ENCODE data around the gene HMCN2. TPM values are rescaled to one million over a fixed set of nuclear protein-coding genes. Genes with fewer than 3 reads are reported as not detected.

The HMCN2 gene
- total and polyA plus RNA-seq, 8 donors, result 0.31 to 3.9 (median 0.68) TPM

DNA sequence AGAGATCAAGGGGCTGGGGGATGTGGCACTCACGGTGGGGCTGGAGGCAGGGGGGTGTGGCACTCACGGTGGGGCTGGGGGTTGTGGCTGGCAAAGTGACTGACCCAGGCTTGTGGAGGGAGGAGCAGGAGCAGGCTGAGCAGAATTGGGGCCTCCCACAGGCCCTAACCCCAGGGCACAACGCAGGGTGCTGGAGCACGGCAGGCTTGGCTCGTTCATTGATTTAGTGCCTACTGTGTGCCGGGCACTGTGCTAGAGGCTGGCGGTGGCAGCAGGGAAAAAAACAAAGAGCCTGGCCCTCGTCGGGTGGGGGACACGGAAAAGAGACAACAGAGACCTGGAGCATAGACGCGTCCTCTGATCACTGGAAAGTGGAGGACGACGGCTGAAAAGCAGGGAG lies 80.9 kb downstream of the HMCN2 start:
- Histone ChIP-seq H3K4me1 (no peaks in the 10 kb centered on the region), H3K4me3 (no peak overlapping the region), H3K36me3 (no peaks in the 10 kb centered on the region), H3K9me3 (no peaks in the 10 kb centered on the region), H3K27me3 (no peaks in the 10 kb centered on the region), H3K27ac (no peak overlapping the region)
- no peak for DNase-seq
- ATAC-seq, result no peak
- intact Hi-C loops (cut with DNase I), result no loop called here
- TF ChIP-seq, protein P1, sequence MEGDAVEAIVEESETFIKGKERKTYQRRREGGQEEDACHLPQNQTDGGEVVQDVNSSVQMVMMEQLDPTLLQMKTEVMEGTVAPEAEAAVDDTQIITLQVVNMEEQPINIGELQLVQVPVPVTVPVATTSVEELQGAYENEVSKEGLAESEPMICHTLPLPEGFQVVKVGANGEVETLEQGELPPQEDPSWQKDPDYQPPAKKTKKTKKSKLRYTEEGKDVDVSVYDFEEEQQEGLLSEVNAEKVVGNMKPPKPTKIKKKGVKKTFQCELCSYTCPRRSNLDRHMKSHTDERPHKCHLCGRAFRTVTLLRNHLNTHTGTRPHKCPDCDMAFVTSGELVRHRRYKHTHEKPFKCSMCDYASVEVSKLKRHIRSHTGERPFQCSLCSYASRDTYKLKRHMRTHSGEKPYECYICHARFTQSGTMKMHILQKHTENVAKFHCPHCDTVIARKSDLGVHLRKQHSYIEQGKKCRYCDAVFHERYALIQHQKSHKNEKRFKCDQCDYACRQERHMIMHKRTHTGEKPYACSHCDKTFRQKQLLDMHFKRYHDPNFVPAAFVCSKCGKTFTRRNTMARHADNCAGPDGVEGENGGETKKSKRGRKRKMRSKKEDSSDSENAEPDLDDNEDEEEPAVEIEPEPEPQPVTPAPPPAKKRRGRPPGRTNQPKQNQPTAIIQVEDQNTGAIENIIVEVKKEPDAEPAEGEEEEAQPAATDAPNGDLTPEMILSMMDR (IDR thresholded peaks at IDR 0.05), result no peak

DNA sequence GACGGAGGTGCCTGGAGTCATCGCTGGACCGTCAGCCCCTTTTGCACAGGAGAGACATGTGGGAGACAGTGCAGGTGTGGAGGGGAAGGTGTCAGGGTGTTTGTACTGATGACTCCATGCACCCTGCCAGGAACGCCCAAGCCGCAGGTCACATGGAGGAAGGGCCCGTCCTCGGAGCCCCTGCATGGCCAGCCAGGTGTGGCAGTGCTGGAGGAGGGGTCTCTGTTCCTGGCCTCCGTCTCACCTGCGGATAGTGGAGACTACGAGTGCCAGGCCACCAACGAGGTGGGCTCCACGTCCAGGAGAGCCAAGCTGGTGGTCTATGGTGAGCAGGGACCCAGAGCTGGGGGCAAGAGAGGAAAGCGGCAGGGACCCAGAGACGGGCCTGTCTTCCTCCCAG lies 81.5 kb downstream of the HMCN2 start:
- Histone ChIP-seq H3K27ac (no peak overlapping the region), H3K4me3 (no peak overlapping the region), H3K27me3 (no peaks in the 10 kb centered on the region), H3K36me3 (no peaks in the 10 kb centered on the region), H3K9me3 (no peaks in the 10 kb centered on the region), H3K4me1 (no peaks in the 10 kb centered on the region)
- DNase-seq, result no peak
- intact Hi-C loops (cut with DNase I), result no loop called here
- no peak for ATAC-seq
- TF ChIP-seq, protein P1 (IDR thresholded peaks at IDR 0.05), result no peak

DNA sequence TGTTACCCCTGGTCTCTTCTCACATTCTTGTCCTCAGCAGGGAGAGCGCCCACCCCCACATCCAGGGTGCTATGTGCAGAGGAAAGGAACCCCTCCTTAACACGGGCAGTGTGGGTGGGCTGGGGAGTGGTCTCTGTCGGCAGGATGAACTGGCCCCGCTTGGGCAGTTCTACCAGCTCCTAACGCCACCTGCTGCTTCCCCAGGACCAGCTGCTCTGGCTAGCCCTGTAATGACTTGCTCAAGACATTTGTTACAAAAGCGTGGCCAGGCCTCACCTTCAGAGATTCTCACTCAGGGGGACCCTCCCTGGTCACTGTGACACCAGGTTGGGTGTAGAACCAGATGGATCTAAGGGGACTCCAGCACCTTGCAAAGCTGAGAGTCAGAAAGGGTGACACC lies 82.4 kb downstream of the HMCN2 start:
- no peaks in the 10 kb centered on the region for H3K9me3 ChIP-seq
- no peak for DNase-seq
- no peak overlapping the region for H3K27ac ChIP-seq
- ATAC-seq, result no peak
- H3K4me3 ChIP-seq, result no peak overlapping the region
- intact Hi-C loops (cut with DNase I), result no loop called here
- H3K36me3 ChIP-seq, result no peaks in the 10 kb centered on the region
- no peaks in the 10 kb centered on the region for H3K4me1 ChIP-seq
- no peaks in the 10 kb centered on the region for H3K27me3 ChIP-seq
- TF ChIP-seq, protein P1 (IDR thresholded peaks at IDR 0.05), result no peak

DNA sequence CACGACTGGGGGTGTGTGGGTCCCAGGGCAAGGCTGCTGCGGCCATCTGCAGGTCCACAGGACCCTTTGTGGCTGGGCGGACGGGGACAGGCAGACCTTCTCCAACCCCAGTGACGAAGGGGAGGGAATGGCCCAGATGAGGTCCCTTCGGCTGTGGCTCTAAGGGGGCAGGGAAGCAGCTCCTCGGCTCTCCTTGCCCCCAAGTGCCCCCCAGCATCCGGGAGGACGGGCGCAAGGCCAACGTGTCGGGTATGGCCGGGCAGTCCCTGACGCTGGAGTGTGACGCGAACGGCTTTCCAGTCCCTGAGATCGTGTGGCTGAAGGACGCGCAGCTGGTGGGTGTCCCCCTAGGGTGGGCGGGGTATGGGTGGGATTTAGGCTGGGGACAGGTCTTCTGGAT lies 82.8 kb downstream of the HMCN2 start:
- no peak for DNase-seq
- ATAC-seq, result no peak
- Histone ChIP-seq H3K36me3 (no peaks in the 10 kb centered on the region), H3K4me3 (no peak overlapping the region), H3K9me3 (no peaks in the 10 kb centered on the region), H3K27ac (no peak overlapping the region), H3K27me3 (no peaks in the 10 kb centered on the region), H3K4me1 (no peaks in the 10 kb centered on the region)
- TF ChIP-seq, protein P1 (IDR thresholded peaks at IDR 0.05), result no peak
- intact Hi-C loops (cut with DNase I), result no loop called here

DNA sequence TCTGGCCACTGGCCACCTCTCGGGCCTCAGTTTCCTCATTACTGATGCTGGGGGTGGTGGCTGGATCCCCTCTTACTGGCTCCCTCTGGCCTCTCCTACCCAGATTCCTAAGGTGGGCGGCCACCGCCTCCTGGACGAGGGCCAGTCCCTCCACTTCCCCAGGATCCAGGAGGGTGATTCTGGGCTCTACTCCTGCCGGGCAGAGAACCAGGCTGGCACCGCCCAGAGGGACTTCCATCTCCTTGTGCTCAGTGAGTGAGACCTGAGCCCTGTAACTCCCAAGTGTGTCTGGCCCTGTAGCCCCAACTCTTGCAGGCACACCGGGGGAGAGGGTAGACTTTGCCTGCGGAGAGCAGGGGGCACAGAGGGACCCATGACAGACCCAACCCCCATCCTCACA lies 83.3 kb downstream of the HMCN2 start:
- DNase-seq (peak in 1 of 4 donors; percentile 58), ATAC-seq (no peak)
- H3K9me3 ChIP-seq, result no peaks in the 10 kb centered on the region
- H3K27me3 ChIP-seq, result no peaks in the 10 kb centered on the region
- no peaks in the 10 kb centered on the region for H3K36me3 ChIP-seq
- no peaks in the 10 kb centered on the region for H3K4me1 ChIP-seq
- no peak overlapping the region for H3K4me3 ChIP-seq
- intact Hi-C loops (cut with DNase I), result no loop called here
- no peak overlapping the region for H3K27ac ChIP-seq
- TF ChIP-seq, protein P1 (IDR thresholded peaks at IDR 0.05), result no peak

All from left lung (tissue), 10 donors.